Lower leg skin (tissue), 3 donors: ENCODE data around the gene PCP4.

ENCODE experiments used
- CTCF ChIP-seq, 3 donors: fragments of 450-650 bp; IDR thresholded peaks; one replicate each; pipeline ENCODE4 v1.5.1; 2016; ENCODE audit warnings: antibody characterized with exemption in 3 of 3, mild to moderate bottlenecking in 3 of 3, moderate library complexity in 2 of 3
- POLR2A ChIP-seq, 2 donors: fragments of 450-650 bp; IDR thresholded peaks; one replicate each; pipeline ENCODE4 v1.6.1; 2016 to 2017; ENCODE audit warnings: antibody characterized with exemption in 2 of 2, mild to moderate bottlenecking in 1 of 2, moderate library complexity in 1 of 2

DNA sequence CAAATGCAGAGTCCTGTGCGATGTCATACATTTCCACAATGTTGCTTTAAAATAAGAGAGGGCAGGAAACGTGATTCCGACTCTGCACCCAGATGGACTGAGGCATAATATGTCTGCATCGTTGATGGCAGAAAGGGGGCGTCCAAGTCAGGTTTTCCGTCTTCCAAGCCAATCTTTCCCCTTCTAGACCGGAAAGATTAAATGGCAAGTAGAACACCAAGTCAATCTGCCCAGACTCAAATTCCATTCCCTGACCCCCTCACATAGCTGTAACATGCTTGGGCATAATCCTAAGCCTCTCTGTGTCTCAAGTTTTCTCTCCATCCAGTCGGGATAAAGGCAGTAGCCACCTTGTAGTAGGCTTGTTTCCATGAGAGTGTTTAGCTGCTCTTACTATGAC is 14.4 kb downstream of the PCP4 start:
- TF ChIP-seq CTCF (IDR thresholded peaks at IDR 0.05) (no peak), POLR2A (IDR thresholded peaks at IDR 0.05) (no peak)
